Stimulated activated CD4-positive, alpha-beta T cell treated with anti-CD3 and anti-CD28 coated beads, Interleukin-4, amount 100 ng/mL, for 24 hours (primary cell): ENCODE data around the gene CACNG4.

Source experiments
- DNase-seq: peaks from one replicate; pipeline ENCODE4 v3.0.0-alpha.2; 2020

The CACNG4 gene

DNA sequence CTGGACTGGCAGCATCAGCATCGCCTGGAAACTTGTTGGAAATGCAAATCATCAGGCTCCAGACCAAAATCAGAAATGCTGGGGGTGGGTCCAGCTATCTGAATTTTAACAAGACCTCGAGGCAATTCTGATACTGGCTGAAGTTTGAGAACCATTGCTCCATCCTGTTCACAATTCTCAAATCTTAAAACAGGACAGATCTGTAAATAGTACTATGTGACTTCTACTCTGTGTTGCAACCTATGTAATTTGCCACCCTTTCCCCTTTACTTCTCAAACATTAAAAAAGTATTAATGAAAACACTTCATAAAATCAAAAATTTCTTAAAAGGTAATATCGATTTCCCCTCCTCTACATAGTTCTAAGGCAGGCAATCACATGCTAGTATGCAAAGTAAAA is 108.4 kb downstream of the CACNG4 start:
- no peak for DNase-seq

DNA sequence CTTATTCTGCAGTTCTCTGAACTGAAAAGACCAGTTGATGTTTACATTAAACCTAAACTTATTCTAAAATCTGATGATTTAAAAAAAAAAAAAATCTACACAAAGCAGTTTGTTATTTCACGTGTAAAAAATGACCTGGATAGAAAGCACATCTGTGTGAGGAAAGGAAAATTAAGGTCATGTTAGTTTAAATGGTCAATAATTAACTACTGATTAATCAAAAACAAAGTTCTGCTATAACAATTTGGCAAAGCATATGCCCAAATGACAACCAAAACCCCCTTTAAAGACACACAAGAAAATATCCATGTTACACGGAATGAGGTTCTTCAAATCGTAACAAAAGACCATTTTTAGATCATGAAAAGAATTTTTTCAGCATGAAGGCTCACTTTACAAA is 110.3 kb downstream of the CACNG4 start:
- DNase-seq: no peak

DNA sequence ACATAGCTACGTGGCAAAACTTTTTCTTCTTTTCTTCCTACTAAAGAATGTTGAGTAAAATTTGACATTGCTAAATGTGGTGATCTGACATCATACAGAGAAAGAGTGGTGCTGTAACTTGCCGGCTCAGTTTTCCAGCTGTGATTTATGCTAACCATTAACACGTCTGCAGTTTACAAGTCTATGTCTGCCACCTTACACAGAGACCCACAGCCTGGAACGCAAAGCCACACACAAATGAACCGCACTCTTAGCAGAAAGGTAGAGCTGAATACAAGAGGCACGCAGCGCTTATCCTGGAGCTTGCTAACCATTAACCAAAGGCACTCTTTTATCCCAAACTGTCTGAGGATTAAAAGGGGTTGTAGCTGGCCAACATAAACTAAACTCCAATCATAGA is 111.8 kb downstream of the CACNG4 start:
- DNase-seq: no peak

DNA sequence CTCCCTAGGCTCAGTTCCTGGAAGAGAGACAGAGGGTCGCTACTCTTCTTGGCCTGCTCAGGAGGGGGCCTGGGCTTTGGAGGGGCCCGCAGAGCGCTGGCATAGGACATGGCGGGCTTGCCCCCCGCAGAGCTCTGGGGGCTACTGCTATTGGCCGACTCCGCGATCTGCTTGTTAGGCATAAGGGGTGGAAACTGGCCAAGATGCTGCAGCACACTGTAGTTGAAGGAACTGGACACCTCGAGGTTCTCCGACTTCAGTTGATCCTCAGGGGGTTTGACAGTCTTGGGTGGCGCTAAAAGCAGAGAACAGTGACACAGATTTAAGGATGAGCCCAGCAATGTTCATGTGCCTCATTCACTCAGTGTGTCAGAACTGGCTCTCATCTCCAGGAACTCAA is 113.8 kb downstream of the CACNG4 start:
- no peak for DNase-seq

DNA sequence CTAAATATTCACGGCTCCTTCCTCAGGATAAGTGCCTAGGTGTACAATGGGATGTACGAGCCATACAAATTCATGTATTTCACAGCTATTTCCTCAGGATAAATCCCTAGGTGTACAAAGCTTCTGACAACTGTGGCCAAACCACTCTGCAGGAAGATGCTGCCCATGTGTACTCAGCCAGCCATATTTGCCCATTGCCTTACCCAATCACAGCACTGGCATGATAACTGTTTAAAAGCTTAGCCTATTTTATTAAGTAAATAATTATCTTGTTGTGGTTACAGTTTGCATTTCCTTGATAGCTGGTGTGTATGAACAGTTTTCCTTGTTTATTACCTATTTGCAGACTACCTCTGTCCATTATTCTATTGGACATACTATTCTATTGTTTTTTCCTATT is 115.0 kb downstream of the CACNG4 start:
- DNase-seq: no peak

DNA sequence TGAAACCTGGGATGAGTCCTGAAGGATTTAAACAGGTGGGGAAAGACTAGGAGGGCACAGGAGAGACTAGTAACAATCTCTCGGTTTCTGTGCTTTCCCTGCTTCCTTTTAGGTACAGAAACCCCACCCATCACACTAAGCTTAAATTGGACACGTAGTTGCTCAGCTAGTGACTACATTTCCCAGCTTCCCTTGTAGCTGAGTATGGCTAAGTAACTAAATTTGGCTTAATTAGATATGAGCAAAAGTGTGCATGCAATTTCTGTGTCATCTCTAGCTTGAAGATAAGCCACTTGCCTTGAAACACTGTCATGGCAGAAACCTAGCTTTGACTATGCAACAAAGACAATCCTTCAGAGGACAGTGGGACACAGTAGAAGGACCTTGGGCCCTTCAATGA is 116.3 kb downstream of the CACNG4 start:
- DNase-seq: no peak

DNA sequence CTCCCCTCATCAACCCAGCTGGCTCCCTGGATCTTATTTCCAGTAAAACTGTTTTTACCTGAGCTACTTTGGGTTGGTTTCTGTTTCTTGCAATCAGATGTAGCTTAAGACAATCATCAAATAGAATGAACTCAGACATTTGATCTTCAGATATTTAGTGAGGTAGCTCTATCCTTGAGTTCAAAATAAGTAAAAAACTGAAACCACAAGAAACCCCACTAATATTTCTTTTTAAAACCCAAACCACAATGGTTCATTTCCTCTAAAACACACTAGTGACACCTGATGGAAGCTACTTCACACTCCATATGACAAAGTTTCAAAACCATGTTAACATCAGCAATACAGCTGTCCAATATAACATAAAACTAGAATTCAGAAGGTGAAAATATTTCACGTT is 117.6 kb downstream of the CACNG4 start:
- DNase-seq: no peak
